ENCODE data around the gene SEPTIN1.

GRCh38 chr16:30413112-30413806 lies 30.9 kb upstream of the SEPTIN1 start:
- TF ChIP-seq CTCF (IDR thresholded peaks at IDR 0.05 in 4 of 5, conservative IDR thresholded peaks at IDR 0.05 in 1 of 5): no peak
- TF ChIP-seq POLR2A (IDR thresholded peaks at IDR 0.05): no peak
